Trophoblast cell (in vitro differentiated cells and primary cell): ENCODE measurements around the gene MFAP1.

Experiments
- DNase-seq, 2 donors: peaks; one replicate each; pipeline ENCODE4 v3.0.0-alpha.2; 2016
- H2AFZ ChIP-seq: 2 replicates; pipeline ENCODE4 v1.6.1; 2013; ENCODE audit warnings: low read length, moderate library complexity, mild to moderate bottlenecking; ENCODE audit not compliant: insufficient read depth, poor library complexity
- H2AK5ac ChIP-seq: 2 replicates; pipeline ENCODE4 v1.6.1; 2013; ENCODE audit warnings: mild to moderate bottlenecking, low read length
- H2BK120ac ChIP-seq: 2 replicates; pipeline ENCODE4 v1.6.1; 2013; ENCODE audit warnings: low read length, mild to moderate bottlenecking, moderate library complexity; ENCODE audit not compliant: insufficient read depth, poor library complexity
- H2BK12ac ChIP-seq: 2 replicates; pipeline ENCODE4 v1.6.1; 2013; ENCODE audit warnings: mild to moderate bottlenecking, low read length, moderate library complexity
- H2BK5ac ChIP-seq: 2 replicates; pipeline ENCODE4 v1.6.1; 2013; ENCODE audit warnings: low read length, low read depth, moderate library complexity, mild to moderate bottlenecking; ENCODE audit not compliant: poor library complexity
- H3K14ac ChIP-seq: 2 replicates; pipeline ENCODE4 v1.6.1; 2013; ENCODE audit warnings: mild to moderate bottlenecking, low read length
- H3K18ac ChIP-seq: 2 replicates; pipeline ENCODE4 v1.6.1; 2013; ENCODE audit warnings: mild to moderate bottlenecking, low read length
- H3K23ac ChIP-seq: 2 replicates; pipeline ENCODE4 v1.6.1; 2013; ENCODE audit warnings: low read length
- H3K27ac ChIP-seq: 2 replicates; pipeline ENCODE4 v1.5.1; 2013; ENCODE audit warnings: low read depth, mild to moderate bottlenecking, inconsistent platforms, low read length, moderate library complexity
- H3K27me3 ChIP-seq: 2 replicates; pipeline ENCODE4 v1.6.1; 2013; ENCODE audit warnings: inconsistent platforms, mild to moderate bottlenecking, low read length, moderate library complexity; ENCODE audit not compliant: insufficient read depth
- H3K36me3 ChIP-seq, 2 experiments: 1 replicate in 1 of 2; 2 replicates in 1 of 2; pipeline ENCODE4 v1.6.1; 2013; ENCODE audit warnings: low read length in 2 of 2, mild to moderate bottlenecking in 2 of 2, moderate library complexity in 1 of 2; ENCODE audit not compliant: insufficient read depth in 2 of 2, control insufficient read depth in 1 of 2
- H3K4ac ChIP-seq: 2 replicates; pipeline ENCODE4 v1.6.1; 2013; ENCODE audit warnings: low read depth, mild to moderate bottlenecking, low read length, moderate library complexity
- H3K4me1 ChIP-seq, 2 experiments: 1 replicate in 1 of 2; 2 replicates in 1 of 2; pipeline ENCODE4 v1.6.1; 2013; ENCODE audit warnings: low read length in 2 of 2, mild to moderate bottlenecking in 2 of 2, moderate library complexity in 1 of 2; ENCODE audit not compliant: insufficient read depth in 2 of 2, control insufficient read depth in 1 of 2
- H3K4me2 ChIP-seq: 2 replicates; pipeline ENCODE4 v1.6.1; 2013; ENCODE audit warnings: inconsistent platforms, mild to moderate bottlenecking, low read length, moderate library complexity
- H3K4me3 ChIP-seq: 2 replicates; pipeline ENCODE4 v1.5.1; 2013; ENCODE audit warnings: mild to moderate bottlenecking, low read depth, low read length, inconsistent platforms
- H3K79me1 ChIP-seq: one replicate; pipeline ENCODE4 v1.6.1; 2013; ENCODE audit warnings: low read length
- H3K79me2 ChIP-seq: 2 replicates; pipeline ENCODE4 v1.6.1; 2013; ENCODE audit warnings: low read length, mild to moderate bottlenecking; ENCODE audit not compliant: control insufficient read depth, insufficient read depth, poor library complexity
- H3K9ac ChIP-seq: 2 replicates; pipeline ENCODE4 v1.6.1; 2013; ENCODE audit warnings: mild to moderate bottlenecking, low read length
- H3K9me3 ChIP-seq: 2 replicates; pipeline ENCODE4 v1.6.1; 2013; ENCODE audit warnings: low read depth, mild to moderate bottlenecking, control low read depth, inconsistent platforms, low read length; ENCODE audit not compliant: insufficient read depth
- H4K12ac ChIP-seq: 2 replicates; pipeline ENCODE4 v1.6.1; 2013; ENCODE audit warnings: low read depth, mild to moderate bottlenecking, low read length, moderate library complexity
- H4K8ac ChIP-seq: 2 replicates; pipeline ENCODE4 v1.6.1; 2013; ENCODE audit warnings: low read depth, mild to moderate bottlenecking, low read length, moderate library complexity
- H4K91ac ChIP-seq: one replicate; pipeline ENCODE4 v1.6.1; 2013; ENCODE audit warnings: low read depth, mild to moderate bottlenecking, low read length, moderate library complexity
- WGBS: extraction: QIAGEN DNeasy Blood & Tissue Kit; methylation state at CpG from one replicate; pipeline ENCODE4 v1.1.7; 2013; ENCODE audit warnings: missing lambda C conversion rate; ENCODE audit not compliant: insufficient read length, insufficient coverage; ENCODE audit errors: extremely low coverage; 5-methylcytosine and 5-hydroxymethylcytosine counted together

The MFAP1 gene

DNA sequence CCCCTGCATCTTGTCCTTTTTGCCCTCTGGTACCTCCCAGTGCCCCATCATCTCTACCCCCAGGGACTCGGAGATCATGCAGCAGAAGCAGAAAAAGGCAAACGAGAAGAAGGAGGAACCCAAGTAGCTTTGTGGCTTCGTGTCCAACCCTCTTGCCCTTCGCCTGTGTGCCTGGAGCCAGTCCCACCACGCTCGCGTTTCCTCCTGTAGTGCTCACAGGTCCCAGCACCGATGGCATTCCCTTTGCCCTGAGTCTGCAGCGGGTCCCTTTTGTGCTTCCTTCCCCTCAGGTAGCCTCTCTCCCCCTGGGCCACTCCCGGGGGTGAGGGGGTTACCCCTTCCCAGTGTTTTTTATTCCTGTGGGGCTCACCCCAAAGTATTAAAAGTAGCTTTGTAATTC is 30.8 kb downstream of the MFAP1 start:
- peaks cover 7 to 21% of the 10 kb centered on the region in 2 experiments for H3K4me1 ChIP-seq
- peak overlapping the region; percentile 17 for H3K9ac ChIP-seq
- no peak overlapping the region for H3K27ac ChIP-seq
- H3K4me2 ChIP-seq = peak overlapping the region; percentile 77
- peaks cover 10% of the 10 kb centered on the region for H3K79me1 ChIP-seq
- H2AFZ ChIP-seq = no peak overlapping the region
- no peak overlapping the region for H4K8ac ChIP-seq
- no peak overlapping the region for H3K14ac ChIP-seq
- no peak overlapping the region for H2BK5ac ChIP-seq
- no peak overlapping the region for H3K23ac ChIP-seq
- H3K27me3 ChIP-seq = no peaks in the 10 kb centered on the region
- H2BK12ac ChIP-seq = no peak overlapping the region
- H3K36me3 ChIP-seq = peaks cover 24 to 31% of the 10 kb centered on the region in 2 experiments
- peak overlapping the region; percentile 97 for H3K4ac ChIP-seq
- no peak overlapping the region for H2AK5ac ChIP-seq
- no peaks in the 10 kb centered on the region for H3K9me3 ChIP-seq
- DNase-seq = no peak
- H4K12ac ChIP-seq = no peak overlapping the region
- H3K4me3 ChIP-seq = peak overlapping the region; percentile 2
- H3K18ac ChIP-seq = no peak overlapping the region
- no CpG with 5 or more reads among the region's 10 CpGs for WGBS
- H2BK120ac ChIP-seq = no peak overlapping the region
- peaks cover 12% of the 10 kb centered on the region for H3K79me2 ChIP-seq
- H4K91ac ChIP-seq = no peak overlapping the region

DNA sequence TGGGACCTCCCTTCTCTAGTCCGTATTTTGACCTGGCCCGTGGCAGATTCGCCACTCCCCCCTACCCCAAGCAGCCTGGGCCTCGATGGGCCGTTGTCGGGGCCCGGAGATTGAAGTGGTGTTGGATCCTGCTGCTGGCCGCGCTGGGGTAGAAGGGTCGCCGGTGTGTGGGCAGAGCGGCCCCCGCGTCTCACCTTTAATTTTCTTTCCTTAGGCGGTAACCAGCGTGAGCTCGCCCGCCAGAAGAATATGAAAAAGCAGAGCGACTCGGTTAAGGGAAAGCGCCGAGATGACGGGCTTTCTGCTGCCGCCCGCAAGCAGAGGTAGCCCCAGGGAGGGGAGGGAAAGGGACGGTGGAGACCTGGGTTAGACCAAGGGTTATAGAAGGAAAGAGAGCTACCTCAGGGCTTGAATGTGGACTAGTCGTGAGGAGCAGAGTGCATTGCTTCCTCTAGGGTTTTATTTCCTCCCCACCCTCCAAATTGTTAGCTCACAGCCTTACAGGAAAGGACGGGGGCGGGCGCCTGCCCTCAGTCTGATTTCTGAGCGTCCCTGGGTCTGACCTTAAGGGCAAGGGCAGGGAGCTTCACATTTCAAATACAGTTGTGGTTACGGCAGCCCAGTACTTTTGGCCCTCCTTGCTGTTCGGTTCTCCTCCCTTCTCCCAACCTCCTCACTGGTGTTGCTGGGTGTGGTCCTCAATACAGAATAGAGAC is 31.6 kb downstream of the MFAP1 start:
- peak overlapping the region; percentile 99 for H3K9ac ChIP-seq
- H3K79me1 ChIP-seq = peaks cover 10% of the 10 kb centered on the region
- peak overlapping the region; percentile 90 for H3K18ac ChIP-seq
- peak overlapping the region; percentile 96 for H4K8ac ChIP-seq
- peaks cover 7 to 21% of the 10 kb centered on the region in 2 experiments for H3K4me1 ChIP-seq
- WGBS = no CpG with 5 or more reads among the region's 33 CpGs
- peak overlapping the region; percentile 91 for H4K12ac ChIP-seq
- H2BK5ac ChIP-seq = peak overlapping the region; percentile 89
- H3K14ac ChIP-seq = peak overlapping the region; percentile 99
- H3K79me2 ChIP-seq = peaks cover 12% of the 10 kb centered on the region
- peaks cover 24 to 31% of the 10 kb centered on the region in 2 experiments for H3K36me3 ChIP-seq
- H2AK5ac ChIP-seq = peak overlapping the region; percentile 98
- H3K23ac ChIP-seq = no peak overlapping the region
- peak overlapping the region; percentile 98 for H3K4me3 ChIP-seq
- H4K91ac ChIP-seq = peak overlapping the region; percentile 98
- H2BK12ac ChIP-seq = peak overlapping the region; percentile 59
- peak overlapping the region; percentile 77 for H3K4me2 ChIP-seq
- no peaks in the 10 kb centered on the region for H3K9me3 ChIP-seq
- peak overlapping the region; percentile 86 for H2BK120ac ChIP-seq
- H3K27me3 ChIP-seq = no peaks in the 10 kb centered on the region
- H2AFZ ChIP-seq = peak overlapping the region; percentile 80
- H3K27ac ChIP-seq = peak overlapping the region; percentile 79
- H3K4ac ChIP-seq = peak overlapping the region; percentile 97
- DNase-seq = peak in 1 of 2 donors; percentile 43

DNA sequence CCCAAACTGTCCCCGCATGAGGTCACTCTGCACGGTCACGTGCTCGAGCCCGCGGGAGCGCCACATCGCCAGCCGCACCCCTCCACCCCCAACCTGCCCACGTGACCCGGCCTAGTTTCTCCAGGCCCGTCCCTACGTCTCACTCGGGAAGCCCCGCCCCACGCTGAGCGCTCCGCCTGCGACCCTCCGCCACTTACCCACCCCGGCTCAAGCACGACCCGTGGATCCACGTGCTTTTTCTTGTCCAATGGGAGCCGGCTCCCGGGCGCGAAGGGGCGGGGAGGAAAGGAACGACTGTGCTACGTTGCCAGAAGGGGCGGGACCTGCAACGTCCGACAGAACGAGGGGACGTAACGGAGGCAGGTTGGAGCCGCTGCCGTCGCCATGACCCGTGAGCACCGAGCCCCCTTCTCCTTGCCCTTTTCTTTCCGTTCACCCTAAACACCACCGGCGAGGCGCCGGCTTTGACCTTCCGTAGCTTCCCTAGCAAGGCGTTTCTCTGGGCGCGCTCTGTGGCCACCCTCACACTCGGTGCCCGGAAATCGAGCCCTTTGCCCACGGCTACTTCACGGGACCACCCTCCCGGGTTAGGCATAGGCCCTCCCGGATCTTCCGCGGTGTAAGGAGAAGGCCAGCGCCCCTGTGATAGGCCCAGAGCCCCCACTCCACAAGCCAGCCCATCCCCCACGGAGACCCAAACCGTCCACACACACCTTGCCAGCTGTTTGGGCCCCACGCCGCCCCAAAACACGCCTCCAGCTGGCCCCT is 32.3 kb downstream of the MFAP1 start, which contains the start of gene SERF2:
TSS of gene SERF2 (plus strand) at position 328 of the 768 bp plus-strand sequence. CDS start at position 385, 57 bp downstream.
- H3K9me3 ChIP-seq = no peaks in the 10 kb centered on the region
- H4K8ac ChIP-seq = peak within 1 kb of the TSS; percentile 96
- H3K18ac ChIP-seq = peak within 1 kb of the TSS; percentile 90
- peaks cover 7 to 21% of the 10 kb centered on the region in 2 experiments for H3K4me1 ChIP-seq
- peak within 1 kb of the TSS; percentile 98 for H3K4me3 ChIP-seq
- H3K27ac ChIP-seq = peak within 1 kb of the TSS; percentile 79
- peak within 1 kb of the TSS; percentile 91 for H4K12ac ChIP-seq
- peaks cover 12% of the 10 kb centered on the region for H3K79me2 ChIP-seq
- peak within 1 kb of the TSS; percentile 59 for H2BK12ac ChIP-seq
- H3K36me3 ChIP-seq = peaks cover 24 to 31% of the 10 kb centered on the region in 2 experiments
- peak within 1 kb of the TSS; percentile 86 for H2BK120ac ChIP-seq
- H3K79me1 ChIP-seq = peaks cover 10% of the 10 kb centered on the region
- no peak within 1 kb of the TSS for H3K23ac ChIP-seq
- WGBS = no CpG with 5 or more reads among the region's 66 CpGs
- peak within 1 kb of the TSS; percentile 99 for H3K14ac ChIP-seq
- H3K9ac ChIP-seq = peak within 1 kb of the TSS; percentile 99
- peak within 1 kb of the TSS; percentile 77 for H3K4me2 ChIP-seq
- no peaks in the 10 kb centered on the region for H3K27me3 ChIP-seq
- H2BK5ac ChIP-seq = peak within 1 kb of the TSS; percentile 89
- DNase-seq = peak; percentile 99
- peak within 1 kb of the TSS; percentile 98 for H4K91ac ChIP-seq
- peak within 1 kb of the TSS; percentile 80 for H2AFZ ChIP-seq
- H2AK5ac ChIP-seq = peak within 1 kb of the TSS; percentile 98
- peak within 1 kb of the TSS; percentile 97 for H3K4ac ChIP-seq

DNA sequence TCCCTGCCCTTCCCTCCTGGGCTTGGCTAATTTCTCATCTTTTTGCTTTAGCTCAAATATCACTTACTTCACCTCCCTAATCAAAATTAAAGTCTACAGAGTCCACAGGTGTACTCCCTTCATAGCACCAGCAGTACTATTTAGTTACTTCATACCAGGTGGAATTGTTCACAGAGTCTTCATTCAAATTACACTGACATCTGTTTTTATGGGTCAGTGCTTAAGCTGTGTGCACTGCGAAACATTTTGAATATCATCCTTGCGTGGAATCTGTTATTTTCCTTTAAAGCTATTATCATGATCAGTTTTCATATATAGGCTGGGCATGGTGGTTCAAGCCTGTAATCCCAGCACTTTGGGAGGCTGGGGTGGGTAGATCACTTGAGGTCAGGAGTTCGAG is 35.1 kb downstream of the MFAP1 start:
- H3K79me1 ChIP-seq = peaks cover 10% of the 10 kb centered on the region
- WGBS = no CpG with 5 or more reads among the region's 3 CpGs
- DNase-seq = no peak
- no peak overlapping the region for H2BK120ac ChIP-seq
- no peak overlapping the region for H3K27ac ChIP-seq
- no peak overlapping the region for H2AFZ ChIP-seq
- no peak overlapping the region for H2BK5ac ChIP-seq
- no peak overlapping the region for H2AK5ac ChIP-seq
- H3K4me2 ChIP-seq = no peak overlapping the region
- no peak overlapping the region for H3K9ac ChIP-seq
- H3K27me3 ChIP-seq = no peaks in the 10 kb centered on the region
- H3K4me1 ChIP-seq = peaks cover 7 to 11% of the 10 kb centered on the region in 2 experiments
- H3K4me3 ChIP-seq = no peak overlapping the region
- H3K14ac ChIP-seq = no peak overlapping the region
- no peak overlapping the region for H3K23ac ChIP-seq
- no peak overlapping the region for H4K91ac ChIP-seq
- H3K79me2 ChIP-seq = peaks cover 12% of the 10 kb centered on the region
- no peak overlapping the region for H3K4ac ChIP-seq
- peaks cover 11 to 12% of the 10 kb centered on the region in 2 experiments for H3K36me3 ChIP-seq
- H4K8ac ChIP-seq = no peak overlapping the region
- no peak overlapping the region for H3K18ac ChIP-seq
- H4K12ac ChIP-seq = no peak overlapping the region
- H2BK12ac ChIP-seq = no peak overlapping the region
- no peaks in the 10 kb centered on the region for H3K9me3 ChIP-seq
